GM18907 (cell line): ENCODE measurements around the gene FSTL5.
"Not testable (repeated sequence)": the region's sequence is repeated elsewhere in the genome, so short reads cannot be mapped to it uniquely, and the experiment has no call there.

Experiments
- ATAC-seq: cut with Tn5 transposase; IDR thresholded peaks from one replicate; pipeline ENCODE4 v1.9.1; 2021; ENCODE audit warnings: mild to moderate bottlenecking, moderate library complexity; ENCODE audit not compliant: unreplicated experiment

Gene FSTL5

DNA sequence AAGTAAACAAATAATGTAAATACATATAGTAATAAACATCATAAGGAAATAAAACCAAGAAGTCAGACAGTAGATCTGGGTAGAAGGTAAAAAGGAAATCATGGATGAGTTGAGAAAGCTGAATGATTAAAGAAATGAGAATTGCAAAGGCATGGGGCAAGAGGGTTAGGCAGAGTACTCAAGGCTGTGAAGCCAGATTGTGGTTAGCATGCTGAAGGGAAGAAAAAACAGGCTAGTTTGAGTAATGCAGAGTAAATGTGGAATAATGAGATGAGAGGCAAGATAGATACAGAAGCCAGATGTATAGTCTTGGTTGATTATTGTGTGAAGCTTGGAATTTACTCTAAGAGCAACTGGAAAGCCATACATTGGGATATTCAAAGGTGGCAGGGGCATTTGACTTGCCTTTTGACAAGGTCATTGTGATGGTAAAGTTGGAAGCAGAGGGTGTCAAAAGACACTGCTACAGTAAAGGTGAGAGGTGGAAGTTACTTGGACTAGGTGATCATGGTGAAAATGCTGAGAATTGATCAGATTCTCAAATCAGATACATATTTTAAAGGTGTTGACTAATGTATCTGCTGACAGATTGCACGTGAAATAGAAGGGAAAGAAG is 307.0 kb downstream of the FSTL5 start:
- ATAC-seq: no peak

DNA sequence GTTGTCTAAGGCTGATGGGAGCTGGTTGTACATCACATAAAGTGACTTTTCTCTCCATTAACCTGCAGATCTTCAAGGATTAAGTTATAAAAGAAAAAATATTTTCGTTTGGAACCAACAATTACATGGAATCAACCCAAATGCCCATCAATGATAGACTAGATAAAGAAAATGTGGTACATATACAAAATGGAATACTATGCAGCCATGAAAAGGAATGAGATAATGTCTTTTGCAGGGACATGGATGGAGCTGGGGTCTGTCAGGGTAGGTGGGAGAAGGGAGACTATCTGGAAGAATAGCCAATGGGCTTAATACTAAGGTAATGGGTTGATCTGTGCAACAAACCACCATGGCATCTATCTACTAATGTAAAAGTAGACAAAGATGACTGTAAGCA is 313.2 kb downstream of the FSTL5 start:
- no peak for ATAC-seq

DNA sequence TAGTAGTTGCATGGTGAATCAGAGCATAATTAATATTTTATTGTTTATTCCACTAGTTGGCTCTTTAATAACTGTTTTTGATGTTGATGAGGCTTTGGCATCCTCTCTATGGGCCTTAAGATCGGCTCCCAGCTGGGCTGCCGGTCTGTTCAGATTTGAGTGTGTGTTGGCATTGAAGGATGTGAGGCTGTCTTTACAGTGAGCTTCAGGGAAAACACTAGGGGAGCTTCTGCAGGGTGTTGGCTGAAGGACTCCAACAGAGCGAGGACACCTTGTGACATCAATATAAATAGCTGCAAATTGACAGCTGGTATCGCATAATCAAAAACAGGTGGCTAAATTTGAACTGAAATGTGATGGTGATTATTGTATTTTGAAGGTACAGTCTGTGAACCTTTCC is 322.0 kb downstream of the FSTL5 start:
- ATAC-seq: no peak

DNA sequence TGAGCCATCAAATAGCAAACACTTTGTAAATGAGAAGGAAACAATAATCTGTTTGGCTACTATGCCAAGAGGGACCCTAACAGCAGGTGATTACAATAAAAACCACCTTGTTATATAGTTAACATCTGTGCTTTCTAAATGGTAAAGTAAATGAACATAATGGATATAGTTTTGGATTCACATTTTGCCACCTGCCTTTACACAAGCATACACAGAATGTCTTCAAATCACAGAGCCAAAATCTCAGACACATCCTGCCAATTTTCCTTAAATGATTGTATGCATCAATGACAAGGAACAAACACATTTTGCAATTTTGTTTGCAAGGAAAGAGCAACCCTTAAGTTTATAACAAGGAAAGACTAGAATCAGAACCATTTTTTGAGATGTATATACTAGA is 334.2 kb downstream of the FSTL5 start:
- ATAC-seq: no peak

DNA sequence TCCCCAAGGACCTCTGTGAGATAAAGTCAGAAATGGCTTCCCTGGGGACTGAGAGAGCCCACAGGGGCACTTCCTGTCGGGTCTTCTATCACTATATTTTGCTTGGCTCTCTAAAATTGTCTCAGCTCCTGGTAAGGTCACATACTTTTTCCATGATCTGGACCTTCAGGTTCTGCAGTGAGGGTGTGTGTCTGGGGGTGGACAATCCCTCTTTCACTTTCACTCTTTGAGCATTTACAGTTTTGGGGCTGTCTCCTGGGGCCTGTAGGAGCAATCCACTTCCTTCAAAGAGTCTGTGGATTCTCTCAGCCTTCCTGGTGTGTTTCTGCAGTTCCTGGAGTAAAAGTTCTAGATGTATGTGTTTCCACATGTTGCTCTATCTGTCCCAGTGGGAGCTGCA is 335.7 kb downstream of the FSTL5 start:
- no peak for ATAC-seq

DNA sequence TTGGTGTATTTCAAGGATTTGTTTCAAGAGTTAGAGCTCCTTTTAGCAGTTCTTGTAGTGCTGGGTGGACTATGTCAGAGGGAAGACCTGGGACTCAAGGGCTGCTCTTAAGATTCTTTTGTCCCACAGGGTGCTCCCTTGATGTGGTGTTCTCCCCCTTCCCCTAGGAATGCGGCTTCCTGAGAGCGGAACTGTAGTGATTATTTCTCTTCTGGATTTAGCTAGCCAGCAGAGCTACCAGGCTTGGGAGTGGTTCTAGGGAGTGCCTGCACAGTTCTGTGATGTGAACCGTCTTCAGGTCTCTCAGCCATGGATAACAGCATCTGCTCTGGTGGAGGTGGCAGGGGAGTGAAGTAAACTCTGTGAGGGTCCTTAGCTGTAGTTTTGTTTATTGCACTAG is 336.8 kb downstream of the FSTL5 start:
- no peak for ATAC-seq

DNA sequence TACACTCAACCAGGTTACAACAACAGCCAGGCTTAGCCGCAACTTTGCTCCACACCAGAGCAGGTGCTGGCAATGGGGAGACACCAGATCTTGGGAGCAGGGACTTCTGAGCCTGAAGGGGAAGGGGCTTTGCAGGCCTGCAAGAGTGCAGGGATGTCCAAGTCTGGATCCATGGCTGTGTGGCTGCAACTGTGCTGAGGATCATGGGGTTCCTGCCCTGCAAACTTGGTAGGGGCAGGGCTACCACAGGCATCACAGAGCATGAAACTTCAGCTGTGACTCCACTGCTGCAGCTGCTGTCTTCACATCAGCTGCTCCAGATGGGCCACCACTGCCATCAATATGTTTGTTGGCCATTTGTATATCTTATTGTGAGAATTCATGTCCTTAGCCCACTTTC is 340.4 kb downstream of the FSTL5 start:
- ATAC-seq: no peak

DNA sequence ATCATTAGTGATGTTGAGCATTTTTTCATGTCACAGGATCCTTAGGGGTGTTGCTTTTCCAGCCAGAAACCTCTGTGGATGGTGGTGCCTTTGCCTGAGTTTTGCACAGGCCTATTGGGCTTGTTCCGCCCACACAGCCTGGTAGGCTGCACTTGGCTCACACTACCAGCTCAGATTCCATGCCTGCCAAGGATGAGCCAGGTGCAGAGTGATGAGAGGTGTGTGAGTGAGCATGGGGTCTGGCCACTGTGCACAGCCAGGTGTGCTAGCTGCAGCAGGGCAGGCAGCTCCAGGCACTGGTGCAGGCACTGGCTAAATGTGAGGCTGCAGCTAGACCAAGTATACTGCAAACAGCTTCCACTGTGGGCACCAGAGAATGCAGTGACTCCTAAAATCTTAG is 341.6 kb downstream of the FSTL5 start:
- ATAC-seq: no peak

DNA sequence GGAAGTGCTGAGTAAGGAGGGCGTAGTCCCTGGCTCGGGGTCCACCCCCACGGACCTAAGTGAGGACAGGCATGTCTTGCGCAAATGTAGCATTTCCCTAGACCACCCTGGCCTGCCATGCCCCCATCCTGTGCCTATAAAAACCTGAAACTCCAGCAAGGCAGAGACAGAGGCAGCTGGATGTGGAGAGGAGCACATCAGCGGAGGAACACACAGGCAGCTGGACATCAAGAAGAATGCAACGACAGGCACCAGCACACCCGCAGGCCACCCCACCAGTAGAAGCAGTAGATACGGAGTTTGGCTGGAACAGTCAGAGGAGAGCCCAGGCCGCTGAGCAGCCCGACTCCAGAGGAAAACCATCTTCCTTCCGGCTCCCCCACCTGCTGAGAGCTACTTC is 345.9 kb downstream of the FSTL5 start:
- no peak for ATAC-seq

DNA sequence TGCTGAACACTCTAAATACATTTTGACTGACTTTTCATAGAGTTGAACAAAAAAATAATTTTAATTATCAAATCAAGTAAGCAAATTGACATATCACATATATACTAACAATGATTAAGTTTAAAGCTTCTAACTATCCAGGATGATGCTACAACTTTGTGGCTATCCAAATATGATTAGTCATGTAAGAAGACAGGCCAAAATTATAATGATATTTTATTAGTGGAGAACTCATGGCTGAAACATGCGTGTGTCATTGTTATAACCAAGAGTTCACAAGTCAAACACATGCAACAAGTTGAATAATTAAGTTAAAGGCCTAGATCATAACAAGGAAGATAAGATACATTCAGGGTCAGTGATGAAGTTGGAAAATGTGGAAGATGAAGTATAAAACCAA is 346.8 kb downstream of the FSTL5 start:
- ATAC-seq: no peak

DNA sequence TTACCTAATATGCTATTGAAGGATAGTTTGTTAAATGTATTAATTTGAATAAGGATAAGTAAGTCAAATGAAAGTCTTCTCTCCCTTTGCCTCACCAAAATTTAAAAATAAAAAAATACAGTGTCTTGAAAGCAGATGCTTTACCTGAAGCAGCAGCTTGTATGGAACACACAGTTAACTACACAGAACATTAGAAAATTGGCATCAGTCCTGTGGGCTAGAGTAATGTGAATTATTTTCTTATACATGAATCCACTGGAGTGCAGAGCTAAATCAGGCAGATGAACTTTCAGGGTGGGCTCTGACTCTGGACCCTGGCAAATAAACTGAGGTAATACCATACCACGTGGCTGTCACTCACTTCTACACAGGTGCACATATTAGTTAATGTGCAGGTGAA is 348.0 kb downstream of the FSTL5 start:
- ATAC-seq: no peak

DNA sequence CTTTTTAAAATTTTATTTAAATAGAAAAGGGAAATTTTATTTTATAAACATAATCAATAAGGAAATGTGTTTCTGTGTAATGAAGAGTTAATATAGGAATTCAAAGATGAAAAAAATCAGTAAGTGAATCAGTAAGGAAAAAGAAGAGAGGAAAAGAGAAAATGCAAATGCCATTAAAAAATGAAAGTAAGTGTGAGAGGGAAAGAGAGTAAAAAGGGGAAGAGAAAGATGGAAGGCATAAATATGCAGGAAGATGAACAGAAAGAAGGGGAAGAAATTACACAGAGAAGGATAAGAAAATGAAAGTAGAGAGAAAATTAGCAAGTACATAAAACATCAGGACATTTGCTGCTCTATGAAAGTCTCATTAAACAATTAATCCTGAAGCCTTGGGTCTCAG is 349.9 kb downstream of the FSTL5 start:
- no peak for ATAC-seq

DNA sequence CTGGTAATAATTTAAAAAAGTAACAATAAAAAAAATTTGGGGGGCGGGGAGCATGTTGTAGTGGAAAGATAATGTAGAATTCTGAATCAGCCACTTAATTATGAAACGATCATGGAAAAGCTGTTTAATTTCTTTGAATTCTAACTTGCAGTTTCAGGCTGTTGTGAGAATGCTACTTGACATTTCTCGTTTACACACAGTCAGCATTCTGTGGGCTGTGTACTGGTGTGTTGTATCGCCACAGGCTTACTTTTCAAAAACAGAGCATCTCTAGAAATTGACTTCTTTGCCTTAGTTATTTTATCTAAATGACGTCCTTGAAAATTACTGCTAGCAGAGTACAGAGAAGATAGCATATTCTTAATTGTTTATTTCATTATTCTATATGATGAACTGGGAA is 350.4 kb downstream of the FSTL5 start:
- no peak for ATAC-seq

DNA sequence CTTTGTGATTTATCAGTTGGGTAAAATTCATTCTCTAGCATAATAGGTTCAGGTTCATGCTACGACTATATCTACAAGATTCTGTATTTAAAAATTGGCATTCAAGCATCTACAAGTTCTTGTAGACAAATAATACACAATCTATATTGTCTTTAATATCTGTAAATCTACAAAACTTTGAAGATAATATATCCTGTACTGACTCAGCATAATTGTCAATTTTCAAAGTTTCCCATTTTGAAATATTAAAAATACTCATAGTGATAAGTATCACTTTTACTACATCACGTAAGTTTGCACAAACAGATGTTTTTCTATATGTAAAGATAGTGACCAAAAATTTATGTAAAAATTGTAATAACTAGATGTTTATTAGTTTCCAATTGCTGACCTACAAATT is 360.6 kb downstream of the FSTL5 start:
- ATAC-seq: no peak

DNA sequence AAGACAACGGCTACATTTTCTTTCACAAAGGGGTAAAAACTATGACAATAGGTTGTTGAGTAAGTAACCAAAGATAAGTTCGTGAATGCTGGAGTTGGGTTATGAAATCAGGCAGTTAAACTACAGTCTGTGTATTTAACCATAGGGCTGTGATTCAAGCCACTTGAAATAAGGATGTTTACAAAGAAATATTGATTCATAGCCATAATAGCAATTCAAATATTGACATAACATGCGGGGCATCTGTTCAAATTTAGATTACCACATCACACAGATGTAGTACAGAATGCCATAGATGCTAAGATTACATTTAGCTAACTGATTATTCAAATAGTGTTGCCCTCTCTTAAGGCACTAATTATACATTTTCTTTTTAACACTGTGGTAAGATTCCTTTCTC is 364.1 kb downstream of the FSTL5 start:
- no peak for ATAC-seq

DNA sequence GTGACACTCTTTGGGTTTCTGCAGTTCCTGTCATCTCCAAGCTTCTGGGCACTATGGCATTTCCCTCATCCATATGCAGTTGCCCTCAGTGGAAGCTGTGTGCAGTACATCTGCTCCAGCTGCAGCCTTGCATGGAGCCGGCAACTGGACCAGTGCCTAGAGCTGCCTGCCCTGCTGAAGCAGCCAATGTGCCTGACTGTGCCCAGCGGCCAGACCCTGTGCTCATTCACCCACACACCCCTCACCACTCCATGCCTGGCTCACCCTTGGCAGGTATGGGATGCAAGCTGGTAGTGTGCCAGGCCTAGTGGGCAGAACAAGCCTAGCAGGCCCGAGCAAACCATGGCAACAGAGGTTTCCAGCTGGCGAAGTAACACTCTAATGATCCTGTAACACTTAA is 370.8 kb downstream of the FSTL5 start:
- ATAC-seq: no peak

DNA sequence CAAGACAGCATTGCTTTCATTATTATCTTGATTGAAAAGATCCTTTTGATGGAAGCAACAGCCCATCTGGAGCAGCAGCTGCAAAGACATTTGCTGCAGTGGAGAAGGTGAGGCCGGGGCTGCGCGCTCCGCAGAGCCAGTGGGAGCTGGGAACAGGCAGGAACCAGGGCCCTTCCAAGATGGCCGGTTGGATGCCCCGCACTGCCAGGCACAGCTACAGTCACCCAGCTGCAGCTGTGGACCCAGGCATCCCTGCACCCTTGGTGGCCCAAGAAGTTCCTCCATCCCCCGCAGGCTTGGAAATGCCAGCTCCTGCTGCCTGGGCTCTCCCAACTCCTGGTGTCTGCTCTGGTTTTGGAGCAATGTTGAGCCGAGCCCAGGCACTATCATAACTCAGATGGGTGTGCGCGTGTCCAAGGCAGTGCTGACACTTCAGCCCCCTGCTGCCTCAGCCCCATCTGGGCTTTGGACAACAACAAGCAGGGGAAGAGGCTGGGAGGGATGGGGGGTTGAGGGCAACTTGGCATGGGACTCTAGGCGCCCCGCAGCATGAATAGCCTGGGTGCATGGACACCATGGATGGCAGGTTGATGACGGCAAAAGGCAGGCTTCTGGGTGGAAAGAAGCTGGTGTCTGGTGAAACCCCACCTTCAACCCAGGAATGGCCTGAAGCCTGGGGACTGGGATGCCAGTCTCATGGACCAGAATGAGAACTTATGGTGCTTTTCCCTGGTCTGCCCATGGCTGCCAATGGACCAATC is 371.8 kb downstream of the FSTL5 start:
- no peak for ATAC-seq

DNA sequence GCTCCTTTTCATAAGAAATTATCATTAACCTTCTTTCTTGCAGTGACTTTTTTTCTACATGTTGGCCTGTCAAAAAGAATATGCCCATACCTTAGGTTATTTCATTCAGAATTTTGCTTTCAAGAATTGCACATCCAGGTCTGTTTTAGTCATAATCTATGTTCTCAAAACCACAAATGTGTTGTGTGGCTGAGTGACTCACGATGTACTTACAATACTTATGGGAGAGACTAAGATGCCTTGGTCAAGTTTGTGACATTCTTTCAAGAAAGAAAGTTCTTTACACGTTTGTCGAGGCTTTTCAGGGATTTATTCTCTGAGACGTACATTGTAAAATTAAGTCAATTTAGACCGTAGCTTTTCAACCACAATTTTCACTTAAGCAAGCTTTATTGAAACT is 396.7 kb downstream of the FSTL5 start:
- no peak for ATAC-seq

DNA sequence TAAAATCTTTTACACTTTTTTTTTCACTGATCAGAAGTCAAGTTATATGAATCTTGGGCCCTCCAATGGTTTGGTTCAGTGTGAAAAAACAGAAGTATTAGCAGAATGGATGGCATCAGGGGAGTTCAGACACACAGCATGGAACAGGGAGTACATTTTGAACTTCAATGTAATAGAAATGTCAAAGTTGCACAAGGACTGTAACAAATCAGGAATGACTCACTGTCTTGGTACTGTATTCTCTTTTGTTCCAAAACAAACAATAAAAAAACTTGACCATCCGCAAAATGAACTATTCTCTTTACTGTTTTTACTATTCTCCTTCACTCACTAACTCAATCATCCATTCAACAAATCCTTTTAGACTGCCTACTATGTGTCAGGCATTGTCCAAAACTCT is 401.0 kb downstream of the FSTL5 start:
- no peak for ATAC-seq

DNA sequence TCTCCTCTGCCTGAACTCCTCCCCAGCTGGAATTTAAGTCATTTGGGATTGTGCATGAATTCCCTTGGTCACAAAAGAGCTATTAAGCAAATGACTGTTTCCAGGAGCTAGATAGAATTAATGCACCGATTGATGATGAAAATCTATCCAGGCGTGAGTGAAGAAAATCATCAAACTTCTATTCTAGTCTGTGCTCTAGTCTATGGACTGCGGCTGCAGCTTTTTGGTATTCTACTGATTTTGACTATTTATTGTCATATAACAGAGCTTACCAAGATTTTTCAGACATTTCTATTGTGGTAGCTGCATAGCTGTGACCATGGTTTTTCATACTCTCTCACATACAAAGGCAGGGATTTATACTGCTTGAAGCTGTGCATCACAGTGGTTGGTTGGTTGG is 403.8 kb downstream of the FSTL5 start:
- no peak for ATAC-seq

DNA sequence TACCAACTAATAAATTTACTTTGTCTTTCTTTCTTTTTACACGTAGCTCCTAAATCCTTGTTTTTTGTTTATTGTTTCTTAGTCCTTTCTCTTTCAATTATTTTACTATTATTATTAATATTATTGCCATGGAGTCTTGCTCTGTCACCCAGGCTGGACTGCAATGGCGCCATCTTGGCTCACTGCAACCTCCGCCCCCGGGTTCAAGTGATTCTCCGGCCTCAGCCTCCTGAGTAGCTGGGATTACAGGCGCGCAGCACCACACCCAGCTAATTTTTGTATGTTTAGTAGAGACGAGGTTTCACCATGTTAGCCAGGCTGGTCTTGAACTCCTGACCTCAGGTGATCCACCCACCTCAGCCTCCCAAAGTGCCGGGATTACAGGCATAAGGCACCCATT is 405.4 kb downstream of the FSTL5 start:
- not testable (repeated sequence) for ATAC-seq

DNA sequence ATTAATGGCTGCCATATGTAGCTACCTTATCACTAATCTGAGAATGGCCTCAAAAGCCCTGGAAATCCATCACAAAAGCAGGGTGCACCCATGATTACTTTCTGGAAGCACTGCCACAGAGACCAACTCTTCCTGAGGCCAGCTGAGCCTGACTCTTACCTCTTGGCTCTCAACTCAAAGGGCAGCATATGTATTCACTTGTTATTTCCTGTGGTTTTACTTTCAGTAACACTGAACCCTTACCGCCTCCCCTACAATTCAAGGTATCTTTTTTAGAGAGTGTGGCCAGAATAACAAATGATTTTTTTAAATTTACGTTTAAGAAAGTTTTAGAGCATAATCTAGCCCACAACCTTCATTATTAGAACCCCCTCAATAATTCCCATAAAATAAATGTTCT is 434.9 kb downstream of the FSTL5 start:
- no peak for ATAC-seq

DNA sequence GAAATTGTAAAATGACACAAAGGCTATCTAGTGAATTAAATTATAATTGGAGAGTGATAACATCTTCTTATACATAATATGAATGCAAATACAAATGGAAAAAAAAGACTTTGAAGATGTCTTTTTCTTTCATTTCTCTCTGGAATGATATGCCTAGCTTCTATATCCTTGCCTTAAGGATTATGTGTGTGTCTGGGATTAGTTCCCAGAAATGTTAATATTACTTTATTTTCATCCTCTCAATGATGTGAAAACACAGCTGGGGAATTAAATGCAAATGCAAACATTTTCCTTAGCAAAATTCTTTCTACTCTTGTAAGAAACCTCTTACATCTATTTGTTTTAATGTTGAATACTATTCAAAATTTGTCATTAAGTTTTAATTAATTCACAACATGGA is 441.9 kb downstream of the FSTL5 start:
- no peak for ATAC-seq
